NCI-H2196 (cell line): ENCODE data around the gene SP3.

Experiments
- DNase-seq: peaks from one replicate; lab custom pipeline; 2025; ENCODE audit not compliant: unreplicated experiment; lab: John Stamatoyannopoulos, UW

SP3 gene

GRCh38 chr2:173860566-173860965, 104.6 kb downstream of the SP3 start:
- no peak for DNase-seq

- DNase-seq: no peak
Measured at GRCh38 chr2:173860082-173860481, 105.1 kb downstream of the SP3 start.

GRCh38 chr2:173858291-173858731, 106.9 kb downstream of the SP3 start:
- DNase-seq: peak; percentile 58
